Measurements from ENCODE around the gene TRIM40.
A peak's percentile ranks its signal among the peaks of the same experiment; 100 is the strongest.
"Not testable (repeated sequence)": the region's sequence is repeated elsewhere in the genome, so short reads cannot be mapped to it uniquely, and the experiment has no call there.

TRIM40 gene

GRCh38 chr6:30165238-30165637, 29.3 kb downstream of the TRIM40 start:
- DNase-seq: not testable (repeated sequence)

GRCh38 chr6:30167101-30167500, 31.2 kb downstream of the TRIM40 start:
- peak; percentile 24 for DNase-seq

- DNase-seq: no peak
Observed at GRCh38 chr6:30168741-30169140, 32.8 kb downstream of the TRIM40 start.

GRCh38 chr6:30169658-30170614, 34.0 kb downstream of the TRIM40 start:
- peak; percentile 57 for DNase-seq

- DNase-seq: no peak
Observed at GRCh38 chr6:30171677-30172471, 35.9 kb downstream of the TRIM40 start.

GRCh38 chr6:30172681-30173080, 36.7 kb downstream of the TRIM40 start:
- DNase-seq: no peak

- DNase-seq: no peak
Observed at GRCh38 chr6:30175765-30176164, 39.8 kb downstream of the TRIM40 start.

- no peak for DNase-seq
Observed at GRCh38 chr6:30178837-30179236, 42.9 kb downstream of the TRIM40 start.

- no peak for DNase-seq
Observed at GRCh38 chr6:30180145-30180544, 44.2 kb downstream of the TRIM40 start.

- DNase-seq: no peak
Observed at GRCh38 chr6:30184417-30185031, 48.6 kb downstream of the TRIM40 start.

- no peak for DNase-seq
Observed at GRCh38 chr6:30185846-30186484, 50.0 kb downstream of the TRIM40 start.

GRCh38 chr6:30188541-30188940, 52.6 kb downstream of the TRIM40 start:
- no peak for DNase-seq

- no peak for DNase-seq
Observed at GRCh38 chr6:30192076-30192475, 56.1 kb downstream of the TRIM40 start.

GRCh38 chr6:30194797-30195690, 59.1 kb downstream of the TRIM40 start:
- no peak for DNase-seq

- no peak for DNase-seq
Observed at GRCh38 chr6:30195951-30196350, 60.0 kb downstream of the TRIM40 start.

- no peak for DNase-seq
Observed at GRCh38 chr6:30196376-30196775, 60.4 kb downstream of the TRIM40 start.

Data from CD4-positive, alpha-beta T cell treated with Interleukin-10 for 1 hour (primary cell).